ENCODE measurements around the gene EEF1A1.

DNA sequence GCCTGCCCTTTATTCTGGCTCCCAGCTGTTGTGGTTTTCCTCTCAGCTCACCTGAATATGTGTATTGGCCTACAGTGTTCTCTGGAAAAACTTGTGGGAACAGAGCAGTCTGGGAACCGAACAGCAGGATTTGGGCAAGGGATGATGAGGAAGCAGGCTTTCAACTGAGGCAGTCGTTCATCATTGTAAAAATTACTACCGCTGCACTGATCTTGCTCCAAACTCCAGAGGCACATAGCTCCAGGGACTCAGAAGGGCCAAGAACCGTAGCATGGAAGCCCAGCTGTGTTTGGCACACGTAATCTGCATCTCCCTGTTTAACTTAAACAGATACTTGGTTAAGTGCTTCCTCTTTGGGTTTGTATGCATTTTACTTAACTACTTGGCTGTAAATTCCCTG, 48.3 kb upstream of the EEF1A1 start:
- TF ChIP-seq CTCF (IDR thresholded peaks at IDR 0.05; ENCODE audit: insufficient read depth, low read length, poor library complexity, severe bottlenecking) (no peak), EZH2phosphoT487 (conservative IDR thresholded peaks at IDR 0.05; ENCODE audit: low read length) (no peak)
